MG63 (cell line): ENCODE measurements around the gene SNX22. TPM values are rescaled to one million over a fixed set of nuclear protein-coding genes. Genes with fewer than 3 reads are reported as not detected.

Experiments
- total RNA-seq: library from RNA; depleted of rRNA; stranded (reverse); fragments of >200 nt; shearing (Covaris generic); gene quantifications from 2 replicates; pipeline ENCODE4 v1.2.3, GENCODE V29; 2014; ENCODE audit warnings: low replicate concordance; rRNA removed

Gene SNX22
- total RNA-seq, 1 experiment from 2014 or later = not detected

Other genes with a start within 250 kb of the SNX22 start
- 1.3 and 3.5 TPM in 2 replicates for gene DAPK2, start 105.2 kb upstream of the SNX22 start, total RNA-seq
- gene CIAO2A, start 57.9 kb upstream of the SNX22 start, total RNA-seq = 176 and 187 TPM in 2 replicates
- gene SNX1, start 55.7 kb upstream of the SNX22 start, total RNA-seq = 80.1 and 97.9 TPM in 2 replicates
- 1,039 and 1,137 TPM in 2 replicates for gene PPIB, start 11.3 kb downstream of the SNX22 start, total RNA-seq
- gene CSNK1G1, start 204.4 kb downstream of the SNX22 start, total RNA-seq = 11.2 and 12.7 TPM in 2 replicates
- 201 and 243 TPM in 2 replicates for gene PCLAF, start 229.7 kb downstream of the SNX22 start, total RNA-seq
- 17.9 and 62.3 TPM in 2 replicates for gene TRIP4, start 236.1 kb downstream of the SNX22 start, total RNA-seq